Activated naive CD4-positive, alpha-beta T cell treated with anti-CD3 and anti-CD28 coated beads, Interleukin-2, amount 10 ng/mL, durations not matched to agents 7 days and 5 days (primary cell): ENCODE results near the gene SPEF2.
"Not testable (repeated sequence)": the region's sequence is repeated elsewhere in the genome, so short reads cannot be mapped to it uniquely, and the experiment has no call there.

Source experiments
- CTCF ChIA-PET: fragments of 350-600 bp; sonication (Branson Sonifier 250); formaldehyde crosslinking; loops from one replicate; lab custom pipeline; 2021; ENCODE audit warnings: antibody characterized with exemption; lab: Charles Lee
- DNase-seq: peaks from one replicate; pipeline ENCODE4 v3.0.0-alpha.2; 2020
- H3K27ac Mint-ChIP-seq: one replicate; pipeline ENCODE4 v1.8.0; 2021; ENCODE audit warnings: mild to moderate bottlenecking, moderate library complexity, mixed read lengths
- H3K27me3 Mint-ChIP-seq: one replicate; pipeline ENCODE4 v1.8.0; 2021; ENCODE audit warnings: mild to moderate bottlenecking, mixed read lengths
- H3K36me3 Mint-ChIP-seq: one replicate; pipeline ENCODE4 v1.8.0; 2021; ENCODE audit warnings: mixed read lengths
- H3K4me1 Mint-ChIP-seq: one replicate; pipeline ENCODE4 v1.8.0; 2021; ENCODE audit warnings: mixed read lengths
- H3K4me3 Mint-ChIP-seq: one replicate; pipeline ENCODE4 v1.8.0; 2021; ENCODE audit warnings: mild to moderate bottlenecking, moderate library complexity, mixed read lengths
- H3K9me3 Mint-ChIP-seq: one replicate; pipeline ENCODE4 v1.8.0; 2021; ENCODE audit warnings: mixed read lengths

The SPEF2 gene

GRCh38 chr5:35852773-35853172, 235.1 kb downstream of the SPEF2 start:
- Mint-ChIP-seq H3K36me3 (peaks cover 23% of the 10 kb centered on the region), H3K27me3 (no peaks in the 10 kb centered on the region), H3K27ac (peak overlapping the region; percentile 99), H3K9me3 (peaks cover 7% of the 10 kb centered on the region), H3K4me1 (peaks cover 71% of the 10 kb centered on the region), H3K4me3 (peak overlapping the region; percentile 80)
- no peak for DNase-seq
- CTCF ChIA-PET: interaction anchor here (1.2 to 2.6 kb wide), 4 partner anchors 28 to 36 kb away, joined by 3 to 8 read pairs (median 6); no protein-coding TSS in a partner anchor

- peak overlapping the region; percentile 80 for H3K4me3 Mint-ChIP-seq
These were observed 236.0 kb downstream of the SPEF2 start for GRCh38 chr5:35853631-35854030.

GRCh38 chr5:35854248-35854647, 236.6 kb downstream of the SPEF2 start:
- DNase-seq: peak; percentile 79
- CTCF ChIA-PET: interaction anchor here (0.7 to 2.4 kb wide), 8 partner anchors 21 to 236 kb away, joined by 3 to 9 read pairs (median 4); no protein-coding TSS in a partner anchor

More at GRCh38 chr5:35853631-35854030, 236.0 kb downstream of the SPEF2 start:
- peak; percentile 83 for DNase-seq
- Mint-ChIP-seq H3K4me1 (peaks cover 71% of the 10 kb centered on the region), H3K36me3 (peaks cover 23% of the 10 kb centered on the region), H3K9me3 (peaks cover 1% of the 10 kb centered on the region), H3K27ac (peak overlapping the region; percentile 99), H3K27me3 (no peaks in the 10 kb centered on the region)
- CTCF ChIA-PET: interaction anchor here (0.7 to 2.6 kb wide), 7 partner anchors 20 to 72 kb away, joined by 3 to 9 read pairs (median 5); no protein-coding TSS in a partner anchor

GRCh38 chr5:35855187-35855586, 237.5 kb downstream of the SPEF2 start:
- peak overlapping the region; percentile 80 for H3K4me3 Mint-ChIP-seq
- CTCF ChIA-PET: interaction anchor here (0.7 to 3.1 kb wide), 6 partner anchors 32 to 74 kb away, joined by 3 to 9 read pairs (median 6); no protein-coding TSS in a partner anchor

More at GRCh38 chr5:35854248-35854647, 236.6 kb downstream of the SPEF2 start:
- peak overlapping the region; percentile 80 for H3K4me3 Mint-ChIP-seq
- peak overlapping the region; percentile 99 for H3K27ac Mint-ChIP-seq
- no peaks in the 10 kb centered on the region for H3K27me3 Mint-ChIP-seq
- H3K4me1 Mint-ChIP-seq: peaks cover 71% of the 10 kb centered on the region
- peaks cover under 1% of the 10 kb centered on the region for H3K9me3 Mint-ChIP-seq
- peaks cover 28% of the 10 kb centered on the region for H3K36me3 Mint-ChIP-seq

GRCh38 chr5:35856186-35856764, 238.6 kb downstream of the SPEF2 start:
- H3K4me1 Mint-ChIP-seq: peaks cover 69% of the 10 kb centered on the region
- H3K27me3 Mint-ChIP-seq, H3K9me3 Mint-ChIP-seq, DNase-seq: not testable (repeated sequence)
- peak overlapping the region; percentile 99 for H3K27ac Mint-ChIP-seq
- CTCF ChIA-PET: interaction anchor here (0.7 to 3.1 kb wide), 10 partner anchors 26 to 80 kb away, joined by 3 to 9 read pairs (median 4); no protein-coding TSS in a partner anchor
- peaks cover 48% of the 10 kb centered on the region for H3K36me3 Mint-ChIP-seq
- peak overlapping the region; percentile 84 for H3K4me3 Mint-ChIP-seq

More at GRCh38 chr5:35855187-35855586, 237.5 kb downstream of the SPEF2 start:
- Mint-ChIP-seq H3K9me3 (no peaks in the 10 kb centered on the region), H3K4me1 (peaks cover 69% of the 10 kb centered on the region), H3K27ac (peak overlapping the region; percentile 99), H3K36me3 (peaks cover 37% of the 10 kb centered on the region), H3K27me3 (no peaks in the 10 kb centered on the region)
- DNase-seq: no peak

GRCh38 chr5:35856765-35857351, 239.2 kb downstream of the SPEF2 start, which contains the start of gene IL7R:
IL7R (plus strand) TSS chr5:35856891; CDS start chr5:35856978, 87 bp downstream.
- H3K27ac Mint-ChIP-seq: peak within 1 kb of the TSS; percentile 99
- H3K36me3 Mint-ChIP-seq: peaks cover 53% of the 10 kb centered on the region
- no peak for DNase-seq
- CTCF ChIA-PET: interaction anchor here (0.7 to 3.1 kb wide), 11 partner anchors 27 to 206 kb away, joined by 3 to 6 read pairs (median 4); no protein-coding TSS in a partner anchor
- peaks cover 69% of the 10 kb centered on the region for H3K4me1 Mint-ChIP-seq
- no peaks in the 10 kb centered on the region for H3K9me3 Mint-ChIP-seq
- H3K4me3 Mint-ChIP-seq: peak within 1 kb of the TSS; percentile 84
- no peaks in the 10 kb centered on the region for H3K27me3 Mint-ChIP-seq

GRCh38 chr5:35857606-35858205, 240.0 kb downstream of the SPEF2 start:
- Mint-ChIP-seq H3K4me3 (peak overlapping the region; percentile 84), H3K27ac (peak overlapping the region; percentile 99), H3K27me3 (no peaks in the 10 kb centered on the region), H3K4me1 (peaks cover 69% of the 10 kb centered on the region), H3K9me3 (no peaks in the 10 kb centered on the region), H3K36me3 (peaks cover 59% of the 10 kb centered on the region)
- CTCF ChIA-PET: interaction anchor here (0.6 to 3.1 kb wide), 10 partner anchors 30 to 207 kb away, joined by 3 to 8 read pairs (median 5); no protein-coding TSS in a partner anchor
- DNase-seq: no peak

GRCh38 chr5:35859101-35859661, 241.5 kb downstream of the SPEF2 start:
- Mint-ChIP-seq H3K4me1 (peaks cover 68% of the 10 kb centered on the region), H3K9me3 (peaks cover 2% of the 10 kb centered on the region), H3K4me3 (peak overlapping the region; percentile 90), H3K27me3 (no peaks in the 10 kb centered on the region), H3K36me3 (peaks cover 70% of the 10 kb centered on the region), H3K27ac (peak overlapping the region; percentile 87)
- CTCF ChIA-PET: interaction anchor here (1.0 to 2.2 kb wide), 12 partner anchors 22 to 80 kb away, joined by 3 to 9 read pairs (median 5); no protein-coding TSS in a partner anchor
- DNase-seq: peak; percentile 51

GRCh38 chr5:35860686-35861085, 243.0 kb downstream of the SPEF2 start:
- H3K4me3 Mint-ChIP-seq: peak overlapping the region; percentile 90
- H3K4me1 Mint-ChIP-seq: peaks cover 67% of the 10 kb centered on the region
- CTCF ChIA-PET: interaction anchor here (0.8 to 3.6 kb wide), 4 partner anchors 15 to 64 kb away, joined by 3 to 17 read pairs (median 4); no protein-coding TSS in a partner anchor
- H3K9me3 Mint-ChIP-seq: peaks cover 15% of the 10 kb centered on the region
- no peaks in the 10 kb centered on the region for H3K27me3 Mint-ChIP-seq
- H3K36me3 Mint-ChIP-seq: peaks cover 82% of the 10 kb centered on the region
- no peak for DNase-seq
- H3K27ac Mint-ChIP-seq: peak overlapping the region; percentile 87

- H3K9me3 Mint-ChIP-seq: peaks cover 15% of the 10 kb centered on the region
- CTCF ChIA-PET: interaction anchor here (1.5 to 3.6 kb wide), 4 partner anchors 62 to 210 kb away, joined by 3 to 21 read pairs (median 12); no protein-coding TSS in a partner anchor
- H3K4me3 Mint-ChIP-seq: peak overlapping the region; percentile 90
- no peaks in the 10 kb centered on the region for H3K27me3 Mint-ChIP-seq
- H3K36me3 Mint-ChIP-seq: peaks cover 87% of the 10 kb centered on the region
- peak overlapping the region; percentile 87 for H3K27ac Mint-ChIP-seq
- no peak for DNase-seq
- peaks cover 66% of the 10 kb centered on the region for H3K4me1 Mint-ChIP-seq
These were observed 244.1 kb downstream of the SPEF2 start for GRCh38 chr5:35861718-35862117.

- H3K27me3 Mint-ChIP-seq: no peaks in the 10 kb centered on the region
- no peak for DNase-seq
- peaks cover 88% of the 10 kb centered on the region for H3K36me3 Mint-ChIP-seq
- CTCF ChIA-PET: interaction anchor here (1.5 to 3.6 kb wide), 4 partner anchors 62 to 211 kb away, joined by 3 to 21 read pairs (median 12); no protein-coding TSS in a partner anchor
- peak overlapping the region; percentile 90 for H3K4me3 Mint-ChIP-seq
- H3K9me3 Mint-ChIP-seq: peaks cover 15% of the 10 kb centered on the region
- H3K4me1 Mint-ChIP-seq: peaks cover 67% of the 10 kb centered on the region
- peak overlapping the region; percentile 87 for H3K27ac Mint-ChIP-seq
These were observed 244.5 kb downstream of the SPEF2 start for GRCh38 chr5:35862126-35862525.

- DNase-seq: peak; percentile 45
- peak overlapping the region; percentile 90 for H3K4me3 Mint-ChIP-seq
- H3K9me3 Mint-ChIP-seq: peaks cover 15% of the 10 kb centered on the region
- no peaks in the 10 kb centered on the region for H3K27me3 Mint-ChIP-seq
- H3K27ac Mint-ChIP-seq: peak overlapping the region; percentile 88
- CTCF ChIA-PET: interaction anchor here (0.6 to 3.6 kb wide), 6 partner anchors 36 to 175 kb away, joined by 3 to 21 read pairs (median 6); no protein-coding TSS in a partner anchor
- peaks cover 90% of the 10 kb centered on the region for H3K36me3 Mint-ChIP-seq
- H3K4me1 Mint-ChIP-seq: peaks cover 76% of the 10 kb centered on the region
These were observed 245.5 kb downstream of the SPEF2 start for GRCh38 chr5:35863159-35863558.
